ENCODE data around the gene GALNS. TPM values are rescaled to one million over a fixed set of nuclear protein-coding genes. Genes with fewer than 3 reads are reported as not detected.

GALNS gene
- total and polyA plus RNA-seq, 2 of the 4 experiments (the other 2 are of a cell fraction), result 7.2 to 32.5 TPM

- H2BK5ac ChIP-seq (ENCODE audit: low read depth, low read length, poor library complexity, severe bottlenecking), result no peak overlapping the region
- in situ Hi-C loops (cut with MboI; ENCODE audit: low sequenced_read_pairs), result no loop called here
- ChIA-PET POLR2A (ENCODE audit: unreplicated experiment) (no interaction called here), CTCF (no interaction called here)
- no peak overlapping the region for H4K8ac ChIP-seq (ENCODE audit: low read depth in 2 of 2, low read length in 2 of 2)
- dilution Hi-C loops (cut with HindIII; ENCODE audit: low sequenced_read_pairs, unreplicated experiment), result no loop called here
- DNase-seq, result no peak
- H3K4me2 ChIP-seq (ENCODE audit: low read depth, low read length), result no peak overlapping the region
- no peaks in the 10 kb centered on the region for H3K9me1 ChIP-seq (ENCODE audit: insufficient read depth, low read length)
- no CpG with 5 or more reads among the region's 15 CpGs for WGBS, 2 experiments (ENCODE audit: extremely low coverage in 2 of 2, insufficient read length in 1 of 2)
- peaks cover 4 to 10% of the 10 kb centered on the region in 2 experiments; a peak in 2 of 4 replicates for H3K79me1 ChIP-seq (ENCODE audit: low read depth in 1 of 2, low read length in 2 of 2)
- H3K27me3 ChIP-seq (ENCODE audit: control insufficient read depth, insufficient read depth, low read length), result no peaks in the 10 kb centered on the region
- H4K20me1 ChIP-seq (ENCODE audit: insufficient read depth, low read length), result peaks cover 8% of the 10 kb centered on the region; the same call in 1 of the 2 replicates
- H3K4ac ChIP-seq (ENCODE audit: low read depth, low read length), result no peak overlapping the region
- no peak overlapping the region for H3K27ac ChIP-seq (ENCODE audit: insufficient read depth, low read length)
- BruUV-seq (replicated peaks), result no TSS peak
- no peak overlapping the region for H3K14ac ChIP-seq (replicated peaks; ENCODE audit: low read depth, low read length)
- no peak overlapping the region for H3K23ac ChIP-seq (ENCODE audit: low read depth, low read length)
- no peak for ATAC-seq (ENCODE audit: low read depth)
- H3K56ac ChIP-seq (ENCODE audit: extremely low read depth, insufficient read depth, low read length), result no peak overlapping the region
- intact Hi-C loops (cut with micrococcal nuclease), result no loop called here
- no peak overlapping the region for H4K91ac ChIP-seq (ENCODE audit: insufficient read depth, low read depth, low read length)
- H3K4me3 ChIP-seq (ENCODE audit: insufficient read depth, low read depth, low read length), result no peak overlapping the region
- H3K9ac ChIP-seq (ENCODE audit: low read depth, low read length), result no peak overlapping the region
- H3K36me3 ChIP-seq (ENCODE audit: control insufficient read depth, insufficient read depth, low read length), result peaks cover 31% of the 10 kb centered on the region
- H2AFZ ChIP-seq (replicated peaks; ENCODE audit: low read length, poor library complexity), result no peak overlapping the region
- no peak overlapping the region for H2BK120ac ChIP-seq (ENCODE audit: low read depth, low read length)
- no peak overlapping the region for H2BK20ac ChIP-seq (ENCODE audit: low read depth, low read length)
- no peak overlapping the region for H3K18ac ChIP-seq (ENCODE audit: low read depth, low read length)
- no peak overlapping the region for H4K5ac ChIP-seq (ENCODE audit: low read depth, low read length)
- H2AK5ac ChIP-seq (ENCODE audit: low read depth, low read length), result no peak overlapping the region
- H2AK9ac ChIP-seq (replicated peaks; ENCODE audit: low read depth, low read length, poor library complexity), result no peak overlapping the region
- no peaks in the 10 kb centered on the region for H3K9me3 ChIP-seq (ENCODE audit: control insufficient read depth, insufficient read depth, low read length)
- TF ChIP-seq, protein P1, sequence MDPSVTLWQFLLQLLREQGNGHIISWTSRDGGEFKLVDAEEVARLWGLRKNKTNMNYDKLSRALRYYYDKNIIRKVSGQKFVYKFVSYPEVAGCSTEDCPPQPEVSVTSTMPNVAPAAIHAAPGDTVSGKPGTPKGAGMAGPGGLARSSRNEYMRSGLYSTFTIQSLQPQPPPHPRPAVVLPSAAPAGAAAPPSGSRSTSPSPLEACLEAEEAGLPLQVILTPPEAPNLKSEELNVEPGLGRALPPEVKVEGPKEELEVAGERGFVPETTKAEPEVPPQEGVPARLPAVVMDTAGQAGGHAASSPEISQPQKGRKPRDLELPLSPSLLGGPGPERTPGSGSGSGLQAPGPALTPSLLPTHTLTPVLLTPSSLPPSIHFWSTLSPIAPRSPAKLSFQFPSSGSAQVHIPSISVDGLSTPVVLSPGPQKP (IDR thresholded peaks at IDR 0.05; ENCODE audit: borderline replicate concordance, low read depth, low read length), result no peak
- H2BK15ac ChIP-seq (ENCODE audit: low read depth, low read length), result no peak overlapping the region
- H3K4me1 ChIP-seq (ENCODE audit: control insufficient read depth, insufficient read depth, low read length), result peaks cover 3% of the 10 kb centered on the region; the same call in 1 of the 2 replicates
Measured at GRCh38 chr16:88842308-88842756, 14.4 kb downstream of the GALNS start.

Data from IMR-90 (cell line).